GM21786 (cell line): Measurements from ENCODE around the gene MGAT5B.
"Not testable (repeated sequence)": the region's sequence is repeated elsewhere in the genome, so short reads cannot be mapped to it uniquely, and the experiment has no call there.

ENCODE experiments used
- ATAC-seq: cut with Tn5 transposase; IDR thresholded peaks from one replicate; pipeline ENCODE4 v1.9.1; 2021; ENCODE audit not compliant: unreplicated experiment

The MGAT5B gene

DNA sequence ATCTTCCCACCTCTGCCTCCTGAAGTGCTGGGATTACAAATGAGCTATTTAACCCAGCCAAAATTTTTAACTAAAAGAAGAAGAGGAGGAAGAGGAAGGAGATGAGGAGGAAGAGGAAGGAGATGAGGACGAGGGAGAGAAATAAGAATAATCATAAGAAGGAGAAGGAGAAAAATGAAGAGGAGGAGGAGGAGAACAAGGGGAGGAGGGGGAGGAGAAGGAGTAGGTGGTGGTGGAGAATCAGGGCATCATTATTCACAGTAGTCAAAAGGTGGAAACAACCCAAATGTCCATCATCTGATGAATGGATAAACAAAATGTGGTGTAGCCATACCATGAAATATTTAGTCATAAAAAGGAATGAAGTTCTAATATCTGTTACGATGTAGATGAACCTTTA, 21.2 kb upstream of the MGAT5B start:
- ATAC-seq = no peak

DNA sequence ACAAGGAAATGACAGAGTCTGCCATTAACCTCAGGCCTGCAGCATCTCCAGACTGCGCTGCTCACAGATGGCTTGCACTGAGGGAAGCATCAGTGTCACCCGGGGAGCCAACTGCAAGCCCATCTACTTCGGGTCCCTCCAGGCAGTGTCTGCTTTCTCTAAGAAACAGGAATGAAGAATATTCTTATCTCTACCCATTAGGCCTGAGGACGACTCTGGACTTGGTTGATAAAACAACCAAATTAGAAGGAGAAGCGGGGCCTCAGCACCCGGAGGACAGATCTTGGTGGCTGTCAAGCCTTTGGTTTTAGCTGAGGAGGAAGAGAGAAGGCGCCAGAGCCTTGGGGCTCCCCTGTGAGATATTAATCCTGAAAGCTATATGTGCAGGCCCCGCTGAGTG, 19.5 kb upstream of the MGAT5B start:
- no peak for ATAC-seq

DNA sequence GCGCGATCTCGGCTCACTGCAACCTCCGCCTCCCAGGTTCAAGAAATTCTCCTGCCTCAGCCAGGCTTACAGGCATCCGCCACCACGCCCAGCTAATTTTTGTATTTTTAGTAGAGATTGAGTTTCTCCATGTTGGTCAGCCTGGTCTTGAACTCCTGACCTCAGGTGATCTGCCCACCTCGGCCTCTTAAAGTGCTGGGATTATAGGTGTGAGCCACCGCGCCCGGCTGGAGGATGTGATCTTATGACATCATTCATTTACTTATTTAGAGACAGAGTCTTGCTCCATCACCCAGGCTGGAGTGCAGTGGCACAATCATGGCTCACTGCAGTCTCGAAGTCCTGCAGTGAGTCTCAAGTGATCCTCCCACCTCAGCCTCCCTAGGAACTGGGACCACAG, 19.0 kb upstream of the MGAT5B start:
- not testable (repeated sequence) for ATAC-seq

GRCh38 chr17:76852843-76853242, 15.4 kb upstream of the MGAT5B start:
- ATAC-seq = no peak

GRCh38 chr17:76855105-76855504, 13.1 kb upstream of the MGAT5B start:
- ATAC-seq = no peak

GRCh38 chr17:76862079-76862478, 6.1 kb upstream of the MGAT5B start:
- ATAC-seq = no peak

- ATAC-seq = no peak
Observed at GRCh38 chr17:76862494-76862893, 5.7 kb upstream of the MGAT5B start.

DNA sequence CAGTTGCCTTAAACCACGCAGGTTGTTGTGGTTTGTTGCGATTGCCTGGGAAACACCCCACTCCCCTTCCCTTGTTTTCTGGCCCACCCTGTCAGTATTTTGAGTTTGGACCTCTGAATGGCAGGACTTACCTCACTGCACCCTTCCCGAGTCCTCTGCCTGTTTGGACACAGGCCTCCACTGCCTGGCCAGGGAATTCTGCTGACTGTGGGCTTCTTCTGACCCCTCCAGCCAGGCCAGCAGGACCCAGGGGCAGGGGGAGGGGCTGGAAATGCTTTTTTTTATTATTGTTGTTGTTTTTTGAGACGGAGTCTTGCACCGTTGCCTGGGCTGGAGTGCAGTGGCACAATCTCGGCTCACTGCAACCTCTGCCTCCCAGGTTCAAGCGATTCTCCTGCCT, 4.2 kb upstream of the MGAT5B start:
- no peak for ATAC-seq

DNA sequence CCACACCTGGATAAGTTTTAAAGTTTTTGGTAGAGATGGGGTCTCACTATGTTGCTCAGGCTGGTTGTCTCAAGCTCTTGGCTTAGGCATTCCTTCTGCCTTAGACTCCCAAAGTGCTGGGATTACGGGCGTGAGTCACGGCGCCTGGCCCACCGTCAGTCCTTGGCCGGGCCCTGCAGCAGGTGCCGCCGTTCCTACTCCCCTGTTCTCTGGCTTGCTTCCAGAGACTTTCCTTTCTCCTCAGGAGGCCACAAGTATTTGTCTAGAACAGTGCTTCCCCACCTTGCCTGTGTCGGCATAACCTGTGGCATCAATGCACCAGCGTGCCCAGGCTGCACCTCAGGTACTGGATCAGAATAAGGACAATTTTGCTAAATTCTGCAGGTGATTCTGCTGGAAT, 3.0 kb upstream of the MGAT5B start:
- no peak for ATAC-seq

DNA sequence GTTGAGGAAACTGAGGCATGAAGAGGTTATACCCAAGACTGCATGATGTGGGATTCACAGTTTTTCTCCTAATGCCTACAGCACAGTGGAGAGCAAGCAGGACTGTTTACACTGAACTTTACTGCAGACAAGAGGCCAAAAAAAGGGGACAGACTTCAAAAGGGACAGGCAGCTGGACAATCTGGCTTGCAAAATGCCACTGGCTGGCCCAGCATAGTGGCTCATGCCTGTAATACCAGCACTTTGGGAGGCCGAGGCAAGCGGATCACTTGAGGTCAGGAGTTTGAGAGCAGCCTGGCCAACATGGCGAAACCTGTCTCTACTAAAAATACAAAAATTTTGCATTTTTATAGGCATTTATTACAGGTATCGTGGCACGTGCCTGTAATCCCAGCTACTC, 2.0 kb upstream of the MGAT5B start:
- no peak for ATAC-seq

- ATAC-seq = no peak
Observed at GRCh38 chr17:76866774-76867577, 1.2 kb upstream of the MGAT5B start.

DNA sequence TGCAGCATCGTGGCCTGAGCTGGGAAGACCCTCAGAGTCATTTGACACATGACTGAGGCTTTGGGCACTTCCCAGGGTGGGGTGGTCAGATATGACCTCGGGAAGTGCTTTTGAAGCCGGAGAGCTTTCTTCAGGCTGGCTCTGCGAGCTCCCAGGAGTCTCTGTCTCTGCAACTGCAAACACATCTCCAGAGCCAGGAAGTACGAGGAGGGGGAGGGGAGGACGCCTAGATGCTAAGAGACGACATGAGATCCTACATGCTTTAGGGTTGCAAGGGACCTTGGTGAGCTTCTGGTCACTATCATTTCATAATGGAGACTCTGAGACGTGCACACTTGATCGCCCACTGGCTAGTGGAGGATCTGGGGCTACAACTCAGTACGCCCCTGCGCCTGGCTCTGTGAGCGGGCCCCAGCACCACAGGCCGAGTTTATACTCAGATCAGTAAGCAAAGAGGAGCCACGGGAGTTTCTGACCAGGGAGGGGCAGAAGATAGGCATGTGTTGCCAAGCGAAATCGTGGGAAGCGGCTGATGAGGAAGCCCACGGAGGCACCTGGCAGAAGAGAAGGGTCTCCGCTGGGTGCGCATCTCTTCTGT, 527 bp upstream of the MGAT5B start:
- no peak for ATAC-seq

- no peak for ATAC-seq
Observed at GRCh38 chr17:76868669-76869495, 678 bp downstream of the MGAT5B start.

DNA sequence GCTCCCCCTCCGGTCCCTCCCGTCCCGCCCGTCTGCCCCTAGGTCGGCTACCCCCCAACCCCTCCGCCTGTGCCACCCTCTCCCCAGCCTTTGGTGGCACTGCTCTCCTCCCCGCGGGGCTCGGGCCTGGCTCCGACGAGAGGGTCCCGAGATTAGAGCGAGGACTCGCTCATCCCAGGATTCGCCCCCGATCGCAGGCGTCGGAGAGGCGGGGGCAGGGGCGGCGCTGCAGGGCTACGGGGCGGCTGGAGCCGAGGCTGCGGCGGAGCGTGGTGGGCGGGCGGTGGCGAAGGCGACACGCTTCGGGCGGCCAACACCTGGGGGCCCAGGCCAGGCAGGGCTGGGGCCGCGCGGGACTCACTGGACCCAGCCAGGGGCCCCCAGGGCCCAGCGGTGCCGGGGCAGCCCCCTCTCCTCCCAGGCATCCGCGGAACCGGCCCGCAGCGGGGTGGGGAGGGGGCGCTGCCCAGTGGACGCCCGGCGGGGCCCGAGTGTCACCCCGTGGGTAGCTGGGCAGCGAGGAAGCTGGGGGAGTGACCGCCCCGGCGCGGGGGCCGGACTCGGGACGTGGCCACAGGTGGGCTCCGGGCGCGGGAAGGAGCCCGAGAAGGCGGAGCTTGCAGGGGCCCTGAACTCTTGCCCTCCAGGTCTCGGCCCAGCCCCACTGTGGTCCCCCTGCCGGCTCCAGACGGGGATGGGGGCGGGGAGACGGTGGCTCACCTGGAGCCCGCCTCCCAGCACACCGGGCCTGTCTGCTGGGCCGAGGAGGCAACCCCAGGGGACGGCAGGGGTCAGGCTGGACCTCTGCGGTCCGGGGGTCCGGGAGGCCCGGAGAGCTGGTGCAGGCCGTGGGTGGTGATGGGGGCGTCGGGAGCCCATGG, 1.5 kb downstream of the MGAT5B start:
- ATAC-seq = no peak

DNA sequence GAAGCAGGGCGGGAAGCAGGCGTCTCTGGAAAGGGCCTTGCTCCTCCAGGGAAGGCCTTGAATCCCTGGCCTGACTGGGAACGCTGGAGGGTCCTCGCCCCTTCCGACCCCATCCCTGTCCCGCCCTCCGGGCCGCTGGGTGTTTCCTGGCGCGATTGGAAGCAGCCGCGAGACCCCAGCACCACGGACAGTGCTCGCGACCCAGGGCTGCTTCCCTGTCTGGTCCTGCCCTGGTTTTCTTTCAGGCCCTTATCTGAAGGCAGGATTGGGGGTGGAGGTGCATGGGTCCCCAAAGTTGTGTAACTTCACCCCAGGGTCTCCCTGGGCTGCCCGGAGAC, 2.1 kb downstream of the MGAT5B start:
- no peak for ATAC-seq

- no peak for ATAC-seq
Observed at GRCh38 chr17:76871668-76872067, 3.5 kb downstream of the MGAT5B start.

DNA sequence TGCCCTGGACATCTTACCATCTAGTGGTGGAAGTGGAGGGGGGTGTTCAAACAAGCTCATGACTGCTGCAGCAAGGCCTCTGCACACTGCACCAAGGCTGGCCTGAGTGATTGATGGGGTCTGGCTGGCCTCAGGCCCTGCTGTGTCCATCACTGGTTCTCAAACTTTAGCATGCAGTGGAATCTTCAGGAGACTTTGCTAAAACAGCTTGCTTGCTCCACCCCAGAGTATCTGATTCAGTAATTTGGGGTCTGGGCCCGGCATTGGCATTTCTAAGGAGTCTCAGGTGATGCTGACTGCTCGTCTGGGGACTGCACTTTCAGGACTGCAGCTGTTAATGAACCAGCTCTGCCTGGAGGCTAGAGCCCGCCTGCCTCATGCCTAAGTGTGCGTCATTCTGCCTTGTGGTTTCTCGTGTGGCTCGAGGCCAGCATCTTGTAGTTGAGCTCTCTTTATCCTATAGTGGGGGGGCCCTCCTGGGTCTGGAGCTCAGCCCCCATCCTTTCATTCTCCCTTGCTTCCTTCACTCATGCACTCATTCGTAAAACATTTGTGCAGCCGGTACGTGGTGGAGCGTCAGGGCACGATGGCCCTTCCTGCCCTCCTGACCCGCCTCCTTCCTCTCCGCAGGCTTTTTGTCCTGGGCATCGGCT, 4.1 kb downstream of the MGAT5B start:
- no peak for ATAC-seq

DNA sequence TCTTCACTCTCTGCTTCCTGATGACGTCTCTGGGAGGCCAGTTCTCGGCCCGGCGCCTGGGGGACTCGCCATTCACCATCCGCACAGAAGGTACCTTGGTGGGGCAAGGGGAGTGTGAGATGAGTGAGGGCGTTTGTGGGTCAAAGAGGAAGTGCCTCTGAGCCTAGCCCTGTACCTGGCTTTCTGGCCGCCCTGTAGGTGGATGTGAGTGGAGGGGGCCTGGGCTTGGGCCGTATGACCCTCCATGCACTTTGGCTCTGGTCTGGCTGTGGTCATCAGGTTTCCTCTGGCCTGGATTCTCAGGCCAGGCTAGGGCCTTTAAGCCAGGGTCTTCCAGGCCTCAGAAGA, 4.6 kb downstream of the MGAT5B start:
- ATAC-seq = no peak

DNA sequence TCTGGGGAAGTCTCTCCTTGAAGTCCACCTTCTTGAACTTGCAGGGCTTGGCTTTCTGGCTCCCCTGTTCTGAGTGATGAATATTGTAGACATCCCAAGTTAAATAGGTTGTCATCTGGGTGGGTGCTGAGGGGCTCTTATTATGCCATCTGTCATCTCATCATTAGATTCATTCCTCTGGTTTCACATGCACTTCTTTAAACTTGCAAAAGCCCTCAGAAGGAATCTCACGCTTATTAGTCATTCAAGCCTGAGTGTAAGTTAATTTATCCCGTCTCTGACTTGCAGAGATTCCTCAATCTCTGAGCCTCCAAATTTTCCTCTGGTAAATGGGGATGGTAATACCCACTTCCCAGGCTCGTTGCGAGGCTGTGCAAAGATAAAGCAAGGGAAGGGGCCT, 5.7 kb downstream of the MGAT5B start:
- no peak for ATAC-seq

GRCh38 chr17:76877437-76877836, 9.2 kb downstream of the MGAT5B start:
- no peak for ATAC-seq

DNA sequence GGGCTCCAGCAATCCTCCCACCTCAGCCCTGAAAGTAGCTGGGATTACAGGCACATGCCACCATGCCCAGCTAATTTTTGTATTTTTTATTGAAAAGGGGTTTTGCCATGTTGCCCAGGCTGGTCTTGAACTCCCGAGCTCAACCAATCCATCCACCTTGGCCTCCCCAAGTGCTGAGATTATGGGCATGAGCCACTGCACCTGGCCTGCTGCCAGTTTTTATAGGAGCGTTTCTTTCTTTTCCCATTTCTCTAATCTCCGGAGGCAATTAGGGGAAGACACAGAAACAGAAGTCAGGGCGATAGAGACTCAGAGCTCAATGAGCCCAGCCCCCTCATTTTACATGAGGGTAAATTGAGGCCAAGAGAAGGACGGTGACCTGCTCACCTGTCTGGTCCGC, 10.4 kb downstream of the MGAT5B start:
- ATAC-seq = no peak
